Retinal pigment epithelial cell (primary cell): ENCODE measurements around the gene CHD2.
A peak's percentile ranks its signal among the peaks of the same experiment; 100 is the strongest.

Experiments
- DNase-seq: peaks from one replicate; pipeline ENCODE4 v3.0.0-alpha.2; 2010; ENCODE audit warnings: low read depth
- H3K4me3 ChIP-seq: 2 replicates; pipeline ENCODE4 v1.5.1; 2011; ENCODE audit warnings: mild to moderate bottlenecking, low read length, control low read depth, moderate library complexity
- TF ChIP-seq, protein P1 (sequence below): conservative IDR thresholded peaks from 2 replicates; pipeline ENCODE4 v1.5.1; 2011; ENCODE audit warnings: low read depth, low read length, control low read depth, inconsistent platforms

Gene CHD2

DNA sequence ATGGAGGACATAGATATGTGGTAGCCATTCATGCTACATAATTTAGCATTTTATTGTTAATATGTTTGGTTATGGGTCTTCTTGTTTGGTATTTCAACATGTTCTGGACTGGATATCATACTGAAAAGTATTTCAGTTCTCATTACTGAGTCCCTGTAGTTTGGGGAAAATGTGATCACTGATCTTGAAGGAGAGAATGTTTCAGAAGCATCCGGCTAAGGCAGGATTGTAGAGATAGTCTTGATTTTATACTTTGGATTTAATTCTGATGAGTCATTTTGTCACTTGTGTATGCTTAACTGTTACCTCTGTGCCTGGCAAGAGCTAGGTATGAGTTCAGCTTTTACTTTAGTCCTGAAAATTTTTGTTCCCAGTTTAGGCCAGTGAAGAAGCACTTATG lies 7.1 kb downstream of the CHD2 start:
- TF ChIP-seq, protein P1, sequence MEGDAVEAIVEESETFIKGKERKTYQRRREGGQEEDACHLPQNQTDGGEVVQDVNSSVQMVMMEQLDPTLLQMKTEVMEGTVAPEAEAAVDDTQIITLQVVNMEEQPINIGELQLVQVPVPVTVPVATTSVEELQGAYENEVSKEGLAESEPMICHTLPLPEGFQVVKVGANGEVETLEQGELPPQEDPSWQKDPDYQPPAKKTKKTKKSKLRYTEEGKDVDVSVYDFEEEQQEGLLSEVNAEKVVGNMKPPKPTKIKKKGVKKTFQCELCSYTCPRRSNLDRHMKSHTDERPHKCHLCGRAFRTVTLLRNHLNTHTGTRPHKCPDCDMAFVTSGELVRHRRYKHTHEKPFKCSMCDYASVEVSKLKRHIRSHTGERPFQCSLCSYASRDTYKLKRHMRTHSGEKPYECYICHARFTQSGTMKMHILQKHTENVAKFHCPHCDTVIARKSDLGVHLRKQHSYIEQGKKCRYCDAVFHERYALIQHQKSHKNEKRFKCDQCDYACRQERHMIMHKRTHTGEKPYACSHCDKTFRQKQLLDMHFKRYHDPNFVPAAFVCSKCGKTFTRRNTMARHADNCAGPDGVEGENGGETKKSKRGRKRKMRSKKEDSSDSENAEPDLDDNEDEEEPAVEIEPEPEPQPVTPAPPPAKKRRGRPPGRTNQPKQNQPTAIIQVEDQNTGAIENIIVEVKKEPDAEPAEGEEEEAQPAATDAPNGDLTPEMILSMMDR = no peak
- no peak for DNase-seq
- no peak overlapping the region for H3K4me3 ChIP-seq

DNA sequence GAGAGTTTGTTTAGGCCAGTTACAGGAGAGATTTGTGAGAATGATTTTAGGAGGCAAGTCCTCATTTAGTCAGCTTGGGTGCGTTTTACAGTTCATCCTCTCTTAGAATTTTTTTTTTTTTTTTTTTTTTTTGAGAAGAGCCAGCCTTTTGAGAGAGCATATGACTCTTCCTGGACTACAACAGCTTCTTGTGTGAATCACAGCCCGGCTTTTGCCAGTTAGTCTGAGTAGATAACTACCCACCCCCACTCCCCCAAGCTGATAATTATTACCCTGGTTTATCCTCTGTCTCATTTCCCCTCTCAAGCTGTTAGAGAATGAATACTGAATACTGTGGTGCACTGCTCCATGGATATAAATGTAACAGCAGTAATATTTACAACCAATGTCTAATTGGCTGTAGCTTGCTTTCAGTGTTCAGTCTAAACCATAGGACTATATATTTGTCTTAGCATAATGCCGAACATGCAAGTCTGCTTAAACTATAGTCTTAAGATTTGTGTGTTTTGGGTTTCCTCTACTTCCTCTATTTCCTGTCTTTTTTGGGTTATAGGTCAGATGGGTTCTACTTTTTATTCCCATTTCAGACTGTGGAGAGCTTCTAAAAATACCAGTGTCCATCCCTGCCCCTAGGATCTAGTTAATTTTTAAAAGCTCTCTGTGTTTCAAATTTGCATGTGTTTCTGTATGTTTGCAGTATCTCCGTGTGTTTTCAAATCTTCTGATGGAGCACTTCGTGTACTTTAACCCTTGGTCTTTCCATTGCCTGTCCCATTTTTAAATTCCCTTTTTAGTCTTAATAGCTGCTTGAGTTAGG lies 8.0 kb downstream of the CHD2 start:
- no peak for DNase-seq
- peak overlapping the region; percentile 10 for H3K4me3 ChIP-seq
- TF ChIP-seq, protein P1 = no peak

DNA sequence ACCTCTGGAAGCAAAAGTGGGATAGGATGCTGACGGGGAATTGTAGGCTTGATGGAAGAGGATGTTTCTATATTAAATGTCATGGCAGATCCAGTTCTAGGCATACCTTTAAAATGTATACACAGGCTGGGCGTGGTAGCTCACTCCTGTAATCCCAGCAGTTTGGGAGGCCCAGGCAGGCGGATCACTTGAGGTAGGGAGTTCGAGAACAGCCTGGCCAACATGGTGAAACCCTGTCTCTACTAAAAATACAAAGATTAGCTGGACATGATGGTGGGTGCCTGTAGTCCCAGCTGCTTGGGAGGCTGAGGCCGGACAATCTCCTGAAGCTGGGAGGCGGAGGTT lies 8.6 kb downstream of the CHD2 start:
- TF ChIP-seq, protein P1 = no peak
- no peak overlapping the region for H3K4me3 ChIP-seq
- no peak for DNase-seq

DNA sequence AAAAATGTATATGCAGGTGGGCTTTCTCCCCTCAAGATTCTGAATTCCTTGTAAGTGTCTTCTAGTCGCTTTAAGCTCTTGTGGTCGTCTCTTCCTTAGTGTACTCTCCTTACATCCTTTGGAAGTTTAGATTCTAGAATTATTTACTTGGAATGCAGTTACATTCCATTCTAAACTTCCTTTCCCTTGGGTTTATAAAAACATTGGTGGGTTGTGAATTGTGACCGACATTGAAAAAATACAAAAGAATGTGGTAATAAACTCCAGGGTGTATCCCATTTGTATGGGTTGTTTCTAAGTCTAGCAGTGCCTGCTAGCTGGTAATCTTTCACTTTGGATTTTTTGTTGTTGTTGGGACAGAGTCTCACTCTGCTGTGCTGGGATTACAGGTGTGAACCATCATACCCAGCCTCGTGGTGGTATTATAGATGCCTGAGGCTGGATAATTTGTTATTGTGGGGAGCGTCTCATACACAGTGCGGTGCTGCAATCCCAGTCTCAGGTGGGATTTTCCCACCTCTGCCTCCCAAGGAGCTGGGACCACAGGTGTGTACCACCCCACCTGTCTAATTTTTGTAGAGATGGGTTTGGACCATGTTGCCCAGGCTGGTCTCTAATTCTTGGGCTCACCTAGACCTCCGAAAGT lies 9.1 kb downstream of the CHD2 start:
- no peak overlapping the region for H3K4me3 ChIP-seq
- no peak for DNase-seq
- TF ChIP-seq, protein P1 = no peak

DNA sequence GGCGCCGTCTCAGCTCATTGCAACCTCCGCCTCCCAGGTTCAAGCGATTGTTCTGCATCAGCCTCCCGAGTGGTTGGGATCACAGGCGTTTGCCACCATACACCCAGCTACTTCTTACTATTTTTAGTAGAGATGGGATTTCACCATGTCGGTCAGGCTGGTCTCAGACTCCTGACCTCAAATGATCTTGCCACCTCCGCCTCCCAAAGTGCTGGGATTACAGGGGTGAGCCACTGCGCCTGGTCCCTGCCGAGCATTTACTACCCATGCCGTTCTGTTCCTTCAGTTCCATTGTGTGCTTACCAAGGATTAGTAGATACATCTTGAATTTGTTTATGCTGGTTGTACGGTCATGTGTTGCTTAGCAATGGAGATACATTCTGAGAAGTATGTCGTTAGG lies 10.3 kb downstream of the CHD2 start:
- TF ChIP-seq, protein P1 = no peak
- H3K4me3 ChIP-seq = no peak overlapping the region
- DNase-seq = no peak

DNA sequence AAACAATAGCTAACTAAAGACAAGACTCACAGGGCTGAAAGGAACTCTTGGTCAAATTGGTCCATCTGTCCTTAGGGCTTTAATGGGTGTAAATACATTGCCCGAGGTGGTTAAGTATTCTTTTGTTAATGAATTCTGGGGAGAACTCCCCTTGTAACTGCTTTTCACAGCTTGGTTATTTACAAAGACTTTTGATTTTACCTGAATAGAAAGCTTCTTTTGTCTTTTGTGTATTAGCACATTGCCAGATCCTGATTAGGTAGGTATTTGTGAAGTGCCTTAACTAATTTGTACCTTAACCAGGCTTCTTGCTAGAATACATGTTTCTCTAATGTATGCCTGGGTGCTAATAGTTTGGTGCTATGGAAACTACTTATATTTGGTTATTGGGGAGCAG lies 14.0 kb downstream of the CHD2 start:
- no peak overlapping the region for H3K4me3 ChIP-seq
- TF ChIP-seq, protein P1 = no peak
- DNase-seq = no peak

DNA sequence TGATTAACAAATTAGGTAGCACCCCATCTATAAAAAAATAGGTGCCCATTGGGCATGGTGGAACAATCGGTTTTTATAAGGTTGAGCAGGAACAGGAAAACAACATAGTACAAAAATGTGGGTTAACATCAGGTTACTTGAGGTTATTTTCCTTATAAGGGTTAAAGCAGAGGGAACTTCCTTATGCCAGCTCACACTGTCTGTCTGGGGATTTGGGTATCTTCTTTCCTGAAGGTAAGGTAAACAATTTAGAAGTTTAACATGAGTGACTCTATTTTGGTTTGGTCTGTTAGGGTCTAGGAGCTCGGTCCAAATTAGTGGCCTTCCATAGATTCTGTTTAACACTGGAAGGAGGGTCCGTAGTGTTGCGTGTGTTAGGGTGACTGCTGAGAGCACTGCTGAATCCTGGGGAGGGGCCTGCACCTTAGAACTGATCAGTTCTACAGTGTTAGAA lies 14.7 kb downstream of the CHD2 start:
- DNase-seq = no peak

More for the DNA sequence above, 14.7 kb downstream of the CHD2 start:
- no peak overlapping the region for H3K4me3 ChIP-seq
- TF ChIP-seq, protein P1 = no peak
